GM12801 (cell line): ENCODE results near the gene PRRX2.

ENCODE experiments used
- TF ChIP-seq, protein P1 (sequence below): IDR thresholded peaks from one replicate; pipeline ENCODE4 v1.5.1; 2011; ENCODE audit warnings: control low read depth; ENCODE audit not compliant: insufficient read length; ENCODE audit errors: extremely low read depth

PRRX2 gene

DNA sequence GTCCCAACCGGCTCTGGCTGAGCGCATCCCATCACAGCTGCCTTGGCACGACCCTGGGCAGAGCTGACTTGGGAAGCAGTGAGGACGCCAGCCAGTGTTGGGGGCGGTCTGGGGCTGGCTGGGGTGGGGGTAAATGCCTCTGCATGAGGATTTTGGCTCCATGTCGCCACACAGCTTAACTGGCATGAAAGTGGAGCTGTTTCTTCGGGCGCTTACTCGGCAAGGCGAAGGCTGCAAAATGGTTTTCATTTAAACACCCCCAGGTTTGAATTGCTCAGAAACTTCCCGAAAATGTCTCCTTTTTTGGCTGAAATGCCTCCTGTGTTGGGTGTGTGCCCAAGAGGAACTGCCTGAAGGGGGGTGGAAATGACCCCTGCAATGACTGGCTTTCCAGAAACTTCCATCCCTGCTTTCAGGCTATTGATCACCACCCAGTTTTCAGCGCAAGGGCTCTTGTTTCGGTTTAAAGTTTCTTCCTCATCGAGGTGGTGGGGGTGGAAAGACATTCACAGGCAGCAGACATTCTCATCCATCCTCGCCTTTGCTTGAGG lies 49.1 kb downstream of the PRRX2 start:
- TF ChIP-seq, protein P1, sequence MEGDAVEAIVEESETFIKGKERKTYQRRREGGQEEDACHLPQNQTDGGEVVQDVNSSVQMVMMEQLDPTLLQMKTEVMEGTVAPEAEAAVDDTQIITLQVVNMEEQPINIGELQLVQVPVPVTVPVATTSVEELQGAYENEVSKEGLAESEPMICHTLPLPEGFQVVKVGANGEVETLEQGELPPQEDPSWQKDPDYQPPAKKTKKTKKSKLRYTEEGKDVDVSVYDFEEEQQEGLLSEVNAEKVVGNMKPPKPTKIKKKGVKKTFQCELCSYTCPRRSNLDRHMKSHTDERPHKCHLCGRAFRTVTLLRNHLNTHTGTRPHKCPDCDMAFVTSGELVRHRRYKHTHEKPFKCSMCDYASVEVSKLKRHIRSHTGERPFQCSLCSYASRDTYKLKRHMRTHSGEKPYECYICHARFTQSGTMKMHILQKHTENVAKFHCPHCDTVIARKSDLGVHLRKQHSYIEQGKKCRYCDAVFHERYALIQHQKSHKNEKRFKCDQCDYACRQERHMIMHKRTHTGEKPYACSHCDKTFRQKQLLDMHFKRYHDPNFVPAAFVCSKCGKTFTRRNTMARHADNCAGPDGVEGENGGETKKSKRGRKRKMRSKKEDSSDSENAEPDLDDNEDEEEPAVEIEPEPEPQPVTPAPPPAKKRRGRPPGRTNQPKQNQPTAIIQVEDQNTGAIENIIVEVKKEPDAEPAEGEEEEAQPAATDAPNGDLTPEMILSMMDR, result no peak

DNA sequence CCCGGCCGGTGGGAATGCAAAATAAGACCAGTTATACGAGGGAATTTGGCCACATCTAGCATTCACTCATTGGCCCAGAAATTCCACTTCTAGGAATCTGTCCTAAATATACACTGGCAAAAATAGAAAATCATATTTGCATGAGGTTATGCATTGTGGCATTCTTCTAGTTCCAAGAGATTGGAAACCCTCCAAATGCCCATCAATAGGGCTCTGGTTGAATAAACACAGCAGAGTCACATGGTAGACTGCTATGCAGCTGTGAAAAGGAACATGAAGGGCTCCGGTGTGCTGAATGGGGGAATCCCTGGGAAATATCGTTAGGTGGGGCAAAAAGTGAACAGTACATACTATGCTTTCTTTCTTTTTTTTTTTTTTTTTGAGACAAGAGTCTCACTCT lies 50.6 kb downstream of the PRRX2 start:
- TF ChIP-seq, protein P1, result no peak

DNA sequence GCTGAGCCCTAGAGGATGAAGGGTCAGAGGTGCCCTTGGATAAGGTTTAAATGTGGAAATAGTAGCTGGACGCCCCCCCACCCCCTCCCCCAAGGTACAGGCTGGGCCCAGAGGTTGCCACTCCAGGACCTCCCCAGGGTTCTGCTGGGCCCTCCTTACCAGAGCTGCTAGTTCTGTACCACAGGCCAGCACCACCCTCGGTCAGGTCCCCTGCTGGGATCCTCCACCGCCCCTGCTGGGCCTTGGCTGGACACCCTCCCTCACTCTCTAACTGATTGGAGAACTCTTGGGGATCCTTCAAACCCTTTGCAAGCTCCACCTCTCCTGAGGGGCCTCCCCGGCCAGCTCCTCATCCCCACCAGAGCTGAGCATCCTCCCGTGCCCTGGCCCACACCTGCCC lies 52.5 kb downstream of the PRRX2 start:
- TF ChIP-seq, protein P1, result no peak

DNA sequence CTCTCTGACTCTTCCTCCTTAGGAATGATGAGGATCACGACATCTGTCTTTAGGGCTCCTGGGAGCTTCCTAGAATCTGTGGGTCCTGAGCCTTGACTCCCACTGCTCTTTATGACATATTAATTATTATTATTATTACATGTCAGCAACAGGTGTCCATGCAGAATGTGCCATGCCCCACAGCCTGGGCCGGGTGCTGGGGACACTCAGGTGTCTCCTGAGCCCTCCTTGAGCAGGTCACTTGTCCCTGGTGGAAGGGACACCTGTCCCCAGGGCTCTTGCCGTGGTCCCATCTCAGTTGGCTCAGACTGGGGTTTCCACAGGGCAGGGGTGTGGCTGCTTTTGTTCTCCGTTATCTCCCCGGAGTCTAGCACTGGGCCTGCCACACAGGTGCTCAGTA lies 53.2 kb downstream of the PRRX2 start:
- TF ChIP-seq, protein P1, result no peak

DNA sequence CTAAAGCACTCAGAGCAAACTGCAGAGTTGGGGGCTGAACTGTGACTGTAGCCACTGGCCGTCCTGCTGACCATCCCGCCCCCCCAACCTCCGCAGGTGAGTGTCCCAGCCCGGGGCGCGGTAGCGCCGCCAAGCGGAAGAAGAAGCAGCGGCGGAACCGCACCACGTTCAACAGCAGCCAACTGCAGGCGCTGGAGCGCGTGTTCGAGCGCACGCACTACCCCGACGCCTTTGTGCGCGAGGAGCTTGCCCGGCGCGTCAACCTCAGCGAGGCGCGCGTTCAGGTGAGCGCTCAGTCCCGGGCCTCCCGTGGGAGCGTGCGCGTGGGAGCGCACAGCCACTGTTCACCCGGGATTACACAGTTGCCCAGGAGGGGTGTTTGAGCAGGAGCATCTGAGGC lies 53.7 kb downstream of the PRRX2 start:
- TF ChIP-seq, protein P1, result no peak

DNA sequence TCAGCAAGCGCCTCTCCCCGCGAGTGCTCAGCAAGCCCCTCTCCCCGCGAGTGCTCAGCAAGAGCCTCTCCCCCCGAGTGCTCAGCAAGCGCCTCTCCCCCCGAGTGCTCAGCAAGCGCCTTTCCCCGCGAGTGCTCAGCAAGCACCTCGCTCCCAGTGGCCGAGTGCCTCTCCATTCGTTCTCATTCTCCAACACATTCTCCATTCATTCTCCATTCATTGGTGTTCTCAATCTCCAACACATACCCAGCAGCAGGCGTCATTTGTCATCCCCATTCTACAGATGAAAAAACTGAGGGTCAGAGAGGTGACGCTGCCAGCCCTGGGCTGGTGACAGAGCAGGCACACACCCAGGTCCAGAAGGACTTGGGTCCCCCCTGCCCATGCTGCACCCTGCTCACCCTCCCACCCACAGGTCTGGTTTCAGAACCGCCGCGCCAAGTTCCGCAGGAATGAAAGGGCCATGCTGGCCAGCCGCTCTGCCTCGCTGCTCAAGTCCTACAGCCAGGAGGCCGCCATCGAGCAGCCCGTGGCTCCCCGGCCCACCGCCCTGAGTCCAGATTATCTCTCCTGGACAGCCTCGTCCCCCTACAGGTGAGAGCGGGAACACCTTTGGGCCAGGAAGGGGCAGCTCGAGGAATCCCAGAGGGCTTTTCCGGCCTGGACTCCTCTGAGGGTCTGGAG lies 54.9 kb downstream of the PRRX2 start:
- TF ChIP-seq, protein P1, result no peak

DNA sequence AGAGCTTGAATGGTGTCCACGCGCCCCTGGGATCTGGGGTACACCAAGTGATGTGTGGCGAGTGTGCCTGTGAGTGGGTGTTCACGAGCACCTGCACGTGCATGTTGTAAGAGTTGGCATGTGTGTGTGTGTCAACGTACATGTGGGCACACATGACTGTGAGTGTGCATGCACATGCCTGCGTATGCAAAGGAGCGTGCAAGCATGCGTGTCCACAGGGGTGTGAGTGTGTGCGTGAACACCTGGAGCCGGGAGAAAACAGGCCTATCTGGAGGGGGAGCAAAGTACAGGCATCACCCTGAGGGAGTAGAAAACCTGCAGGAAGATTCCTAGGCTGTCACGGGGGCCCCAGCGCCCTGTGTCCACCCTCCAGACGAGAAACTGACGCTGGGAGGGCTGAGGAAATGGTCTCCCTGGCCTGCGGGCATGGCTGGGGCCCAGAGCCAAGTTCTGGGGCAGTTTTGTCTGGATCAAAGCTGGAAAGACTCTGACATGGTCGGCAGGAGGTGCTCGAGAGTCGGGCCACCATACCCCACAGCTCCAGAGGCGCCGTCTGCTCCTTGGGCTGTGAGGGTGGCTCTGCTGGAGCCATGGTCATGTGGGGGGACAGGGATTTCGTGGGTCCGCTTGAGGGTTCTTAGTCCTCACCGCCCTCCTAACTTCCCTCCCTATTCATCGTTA lies 55.6 kb downstream of the PRRX2 start:
- TF ChIP-seq, protein P1, result no peak
